Endometrium (tissue), 2 donors: ENCODE measurements around the gene CLEC16A.
"Not testable (repeated sequence)": the region's sequence is repeated elsewhere in the genome, so short reads cannot be mapped to it uniquely, and the experiment has no call there.

Experiments
- FAIRE-seq: peaks from 2 replicates; lab custom pipeline; 2012; peaks lifted over from hg19 to GRCh38; lab: Jason Lieb, UNC
- donor health status: control.
- donor health status: control.

The CLEC16A gene

GRCh38 chr16:10923650-10924214 is 20.6 kb upstream of the CLEC16A start:
- no peak for FAIRE-seq

GRCh38 chr16:10925285-10925684 is 19.1 kb upstream of the CLEC16A start:
- FAIRE-seq = not testable (repeated sequence)

- no peak for FAIRE-seq
Observed at GRCh38 chr16:10926094-10926493, 18.3 kb upstream of the CLEC16A start.

GRCh38 chr16:10926867-10927266 is 17.5 kb upstream of the CLEC16A start:
- FAIRE-seq = no peak

- FAIRE-seq = no peak
Observed at GRCh38 chr16:10927497-10928112, 16.8 kb upstream of the CLEC16A start.

- not testable (repeated sequence) for FAIRE-seq
Observed at GRCh38 chr16:10929097-10929496, 15.3 kb upstream of the CLEC16A start.

- no peak for FAIRE-seq
Observed at GRCh38 chr16:10929853-10930754, 14.3 kb upstream of the CLEC16A start.

GRCh38 chr16:10930755-10931093 is 13.6 kb upstream of the CLEC16A start:
- FAIRE-seq = no peak

- no peak for FAIRE-seq
Observed at GRCh38 chr16:10931134-10931533, 13.2 kb upstream of the CLEC16A start.

- no peak for FAIRE-seq
Observed at GRCh38 chr16:10931977-10932632, 12.3 kb upstream of the CLEC16A start.

- FAIRE-seq = no peak
Observed at GRCh38 chr16:10932959-10933710, 11.2 kb upstream of the CLEC16A start.

GRCh38 chr16:10933865-10934264 is 10.5 kb upstream of the CLEC16A start:
- FAIRE-seq = no peak

GRCh38 chr16:10934325-10935107 is 9.8 kb upstream of the CLEC16A start:
- FAIRE-seq = no peak

GRCh38 chr16:10935226-10935915 is 9.0 kb upstream of the CLEC16A start:
- no peak for FAIRE-seq

GRCh38 chr16:10936272-10936984 is 7.9 kb upstream of the CLEC16A start:
- no peak for FAIRE-seq

- no peak for FAIRE-seq
Observed at GRCh38 chr16:10937068-10937859, 7.1 kb upstream of the CLEC16A start.

GRCh38 chr16:10938321-10938720 is 6.0 kb upstream of the CLEC16A start:
- FAIRE-seq = no peak

- FAIRE-seq = no peak
Observed at GRCh38 chr16:10938796-10939648, 5.3 kb upstream of the CLEC16A start.
